HG02642 (cell line): ENCODE measurements around the gene TMEM200C.

Experiments used
- ATAC-seq: cut with Tn5 transposase; IDR thresholded peaks from one replicate; pipeline ENCODE4 v1.9.1; 2021; ENCODE audit warnings: mild to moderate bottlenecking; ENCODE audit not compliant: unreplicated experiment, poor library complexity

The TMEM200C gene

GRCh38 chr18:5840547-5840946, 54.8 kb downstream of the TMEM200C start:
- ATAC-seq, result no peak

GRCh38 chr18:5840025-5840424, 55.3 kb downstream of the TMEM200C start:
- no peak for ATAC-seq

GRCh38 chr18:5839102-5839501, 56.2 kb downstream of the TMEM200C start:
- ATAC-seq, result no peak
